ENCODE results near the gene PIM3.

The PIM3 gene

GRCh38 chr22:49969751-49970527, 9.4 kb downstream of the PIM3 start:
- Histone ChIP-seq H3K27ac (no peak overlapping the region), H3K4me3 (ENCODE audit: low read depth, low read length) (no peak overlapping the region), H3K4me1 (peaks cover 3% of the 10 kb centered on the region), H3K4me2 (ENCODE audit: low read length) (no peak overlapping the region), H2AFZ (no peak overlapping the region), H3K36me3 (ENCODE audit: control insufficient read depth, insufficient read depth, low read length) (no peaks in the 10 kb centered on the region), H3K79me2 (no peaks in the 10 kb centered on the region), H3K9me3 (ENCODE audit: control insufficient read depth, low read length) (no peaks in the 10 kb centered on the region), H3K27me3 (ENCODE audit: control insufficient read depth, insufficient read depth, low read length) (no peaks in the 10 kb centered on the region), H3K9ac (no peak overlapping the region)
- TF ChIP-seq, protein P1, sequence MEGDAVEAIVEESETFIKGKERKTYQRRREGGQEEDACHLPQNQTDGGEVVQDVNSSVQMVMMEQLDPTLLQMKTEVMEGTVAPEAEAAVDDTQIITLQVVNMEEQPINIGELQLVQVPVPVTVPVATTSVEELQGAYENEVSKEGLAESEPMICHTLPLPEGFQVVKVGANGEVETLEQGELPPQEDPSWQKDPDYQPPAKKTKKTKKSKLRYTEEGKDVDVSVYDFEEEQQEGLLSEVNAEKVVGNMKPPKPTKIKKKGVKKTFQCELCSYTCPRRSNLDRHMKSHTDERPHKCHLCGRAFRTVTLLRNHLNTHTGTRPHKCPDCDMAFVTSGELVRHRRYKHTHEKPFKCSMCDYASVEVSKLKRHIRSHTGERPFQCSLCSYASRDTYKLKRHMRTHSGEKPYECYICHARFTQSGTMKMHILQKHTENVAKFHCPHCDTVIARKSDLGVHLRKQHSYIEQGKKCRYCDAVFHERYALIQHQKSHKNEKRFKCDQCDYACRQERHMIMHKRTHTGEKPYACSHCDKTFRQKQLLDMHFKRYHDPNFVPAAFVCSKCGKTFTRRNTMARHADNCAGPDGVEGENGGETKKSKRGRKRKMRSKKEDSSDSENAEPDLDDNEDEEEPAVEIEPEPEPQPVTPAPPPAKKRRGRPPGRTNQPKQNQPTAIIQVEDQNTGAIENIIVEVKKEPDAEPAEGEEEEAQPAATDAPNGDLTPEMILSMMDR (IDR thresholded peaks at IDR 0.05), result no peak

DNA sequence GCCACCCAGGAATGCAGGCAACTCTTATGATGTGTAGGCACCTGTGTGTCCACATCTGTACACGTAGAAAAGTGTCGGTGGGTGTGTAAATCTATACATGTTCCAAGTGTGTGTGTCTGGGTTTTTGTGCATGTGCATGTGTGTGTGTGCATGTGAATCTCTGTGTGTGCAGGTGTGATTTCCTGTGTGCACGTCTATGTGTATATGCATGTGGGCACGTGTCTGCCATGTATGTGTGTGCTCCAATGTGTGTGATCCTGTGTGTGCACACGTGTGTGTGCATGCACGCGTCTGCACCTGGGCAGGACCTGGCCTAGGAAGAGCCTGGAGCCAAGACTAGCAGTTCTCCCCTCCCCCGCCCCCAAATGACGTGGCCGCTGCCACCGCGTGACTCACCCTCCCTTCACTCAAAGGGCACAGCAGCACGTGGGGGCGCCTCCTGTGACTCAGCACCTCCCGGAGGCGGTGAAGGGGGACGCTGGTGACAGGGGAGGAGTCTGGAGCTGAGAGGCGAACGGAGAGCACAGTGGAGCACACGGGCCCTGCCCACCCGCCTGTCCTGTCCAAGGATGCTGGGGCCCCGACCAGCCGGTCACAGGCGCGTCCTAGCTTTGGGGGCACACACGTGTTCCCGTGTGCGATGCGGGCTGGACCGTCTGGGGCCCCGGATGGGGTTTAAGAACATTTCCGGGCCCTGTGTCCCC, 10.1 kb downstream of the PIM3 start:
- no peaks in the 10 kb centered on the region for H3K9me3 ChIP-seq (ENCODE audit: control insufficient read depth, low read length)
- H3K9ac ChIP-seq, result peak overlapping the region; percentile 53
- H3K27ac ChIP-seq, result peak overlapping the region; percentile 74
- H3K4me2 ChIP-seq (ENCODE audit: low read length), result peak overlapping the region; percentile 80
- no peaks in the 10 kb centered on the region for H3K36me3 ChIP-seq (ENCODE audit: control insufficient read depth, insufficient read depth, low read length)
- peak overlapping the region; percentile 89 for H2AFZ ChIP-seq
- H3K4me1 ChIP-seq, result peaks cover 3% of the 10 kb centered on the region
- no peaks in the 10 kb centered on the region for H3K79me2 ChIP-seq
- H3K4me3 ChIP-seq (ENCODE audit: low read depth, low read length), result peak overlapping the region; percentile 52
- H3K27me3 ChIP-seq (ENCODE audit: control insufficient read depth, insufficient read depth, low read length), result no peaks in the 10 kb centered on the region
- TF ChIP-seq, protein P1 (IDR thresholded peaks at IDR 0.05), result no peak

GRCh38 chr22:49971232-49972162, 10.9 kb downstream of the PIM3 start:
- Histone ChIP-seq H3K36me3 (ENCODE audit: control insufficient read depth, insufficient read depth, low read length) (no peaks in the 10 kb centered on the region), H3K27ac (peak overlapping the region; percentile 74), H3K79me2 (no peaks in the 10 kb centered on the region), H3K4me3 (ENCODE audit: low read depth, low read length) (peak overlapping the region; percentile 52), H3K27me3 (ENCODE audit: control insufficient read depth, insufficient read depth, low read length) (no peaks in the 10 kb centered on the region), H2AFZ (peak overlapping the region; percentile 89), H3K4me1 (peaks cover 3% of the 10 kb centered on the region), H3K9me3 (ENCODE audit: control insufficient read depth, low read length) (no peaks in the 10 kb centered on the region), H3K4me2 (ENCODE audit: low read length) (peak overlapping the region; percentile 80), H3K9ac (peak overlapping the region; percentile 53)
- TF ChIP-seq, protein P1 (IDR thresholded peaks at IDR 0.05), result no peak

DNA sequence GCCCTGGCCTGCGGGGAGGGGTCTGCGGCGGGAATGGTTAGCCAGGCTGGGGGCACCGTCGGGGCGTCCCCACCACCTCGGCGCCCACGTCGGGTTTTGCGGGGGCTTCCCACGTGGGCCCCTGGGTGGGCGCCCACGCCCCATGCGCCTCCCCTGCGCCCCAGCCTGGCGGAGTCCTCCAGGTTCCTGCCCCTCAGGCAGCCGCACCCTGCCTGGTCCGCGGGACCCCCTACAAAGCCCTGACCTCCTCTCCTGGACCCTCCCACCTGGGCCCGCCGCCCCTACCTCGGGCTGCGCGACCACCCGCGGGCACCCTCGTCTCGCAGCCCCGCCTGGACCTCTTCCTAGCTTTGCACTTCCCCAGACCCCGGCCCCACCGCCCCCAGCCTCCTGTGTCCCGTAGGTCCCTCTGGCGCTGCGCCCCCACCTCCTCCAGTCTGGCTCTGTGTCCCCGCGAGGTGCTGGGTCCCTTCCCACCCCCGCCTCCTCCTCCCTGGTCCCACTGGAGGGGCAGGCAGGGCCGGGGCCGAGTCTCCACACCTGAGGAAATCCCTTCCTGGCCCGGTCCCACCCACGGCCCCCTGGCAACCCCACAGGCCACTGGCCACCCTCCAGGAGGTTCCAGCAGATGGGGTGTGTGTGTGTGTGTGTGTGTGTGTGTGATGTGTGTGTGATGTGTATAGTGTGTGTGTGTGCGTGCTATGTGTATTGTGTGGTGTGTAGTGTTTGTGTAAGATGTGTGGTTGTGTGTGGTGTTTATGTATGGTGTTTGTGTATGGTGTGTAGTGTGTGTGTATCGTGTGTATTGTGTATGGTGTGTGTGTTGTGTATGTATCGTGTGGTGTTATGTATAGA, 11.8 kb downstream of the PIM3 start:
- no peaks in the 10 kb centered on the region for H3K9me3 ChIP-seq (ENCODE audit: control insufficient read depth, low read length)
- no peaks in the 10 kb centered on the region for H3K79me2 ChIP-seq
- H3K4me1 ChIP-seq, result peaks cover 3% of the 10 kb centered on the region
- no peak overlapping the region for H3K9ac ChIP-seq
- no peaks in the 10 kb centered on the region for H3K27me3 ChIP-seq (ENCODE audit: control insufficient read depth, insufficient read depth, low read length)
- H3K4me2 ChIP-seq (ENCODE audit: low read length), result peak overlapping the region; percentile 80
- H2AFZ ChIP-seq, result no peak overlapping the region
- H3K36me3 ChIP-seq (ENCODE audit: control insufficient read depth, insufficient read depth, low read length), result no peaks in the 10 kb centered on the region
- H3K27ac ChIP-seq, result no peak overlapping the region
- no peak overlapping the region for H3K4me3 ChIP-seq (ENCODE audit: low read depth, low read length)
- TF ChIP-seq, protein P1 (IDR thresholded peaks at IDR 0.05), result no peak

Measured in parathyroid adenoma (tissue), 2 donors.